GM19025 (cell line): ENCODE results near the gene PLA2G4D.

ENCODE experiments used
- ATAC-seq: cut with Tn5 transposase; IDR thresholded peaks from one replicate; pipeline ENCODE4 v1.9.1; 2021; ENCODE audit warnings: mild to moderate bottlenecking, low read depth, moderate library complexity; ENCODE audit not compliant: unreplicated experiment

PLA2G4D gene

GRCh38 chr15:42094512-42094963 lies at the start of gene PLA2G4D:
Gene PLA2G4D (minus strand): TSS chr15:42094562. CDS start chr15:42094459, 103 bp downstream.
- ATAC-seq: no peak

- ATAC-seq: no peak
Measured at GRCh38 chr15:42143356-42143755, 49.0 kb upstream of the PLA2G4D start.

- no peak for ATAC-seq
Measured at GRCh38 chr15:42141795-42142667, 47.7 kb upstream of the PLA2G4D start.

GRCh38 chr15:42141246-42141645 lies 46.9 kb upstream of the PLA2G4D start:
- ATAC-seq: no peak

GRCh38 chr15:42140383-42141070 lies 46.2 kb upstream of the PLA2G4D start:
- no peak for ATAC-seq

GRCh38 chr15:42139596-42139995 lies 45.2 kb upstream of the PLA2G4D start:
- ATAC-seq: no peak

GRCh38 chr15:42138968-42139386 lies 44.6 kb upstream of the PLA2G4D start:
- ATAC-seq: no peak

GRCh38 chr15:42138411-42138810 lies 44.0 kb upstream of the PLA2G4D start:
- no peak for ATAC-seq

GRCh38 chr15:42137461-42138261 lies 43.3 kb upstream of the PLA2G4D start:
- no peak for ATAC-seq

- no peak for ATAC-seq
Measured at GRCh38 chr15:42136513-42136912, 42.2 kb upstream of the PLA2G4D start.

GRCh38 chr15:42135351-42135750 lies 41.0 kb upstream of the PLA2G4D start:
- ATAC-seq: no peak

GRCh38 chr15:42134617-42135245 lies 40.4 kb upstream of the PLA2G4D start:
- no peak for ATAC-seq

GRCh38 chr15:42133886-42134502 lies 39.6 kb upstream of the PLA2G4D start:
- ATAC-seq: no peak

- no peak for ATAC-seq
Measured at GRCh38 chr15:42133356-42133755, 39.0 kb upstream of the PLA2G4D start.

GRCh38 chr15:42131826-42132806 lies 37.8 kb upstream of the PLA2G4D start:
- no peak for ATAC-seq

GRCh38 chr15:42131006-42131405 lies 36.6 kb upstream of the PLA2G4D start:
- ATAC-seq: no peak

- no peak for ATAC-seq
Measured at GRCh38 chr15:42130246-42130986, 36.1 kb upstream of the PLA2G4D start.

- ATAC-seq: no peak
Measured at GRCh38 chr15:42129364-42129763, 35.0 kb upstream of the PLA2G4D start.
